Posterior vena cava (tissue), 2 donors: Measurements from ENCODE around the gene ABCA13. TPM values are rescaled to one million over a fixed set of nuclear protein-coding genes. Genes with fewer than 3 reads are reported as not detected.

Source experiments
- DNase-seq: peaks from one replicate; pipeline ENCODE4 v3.0.0-alpha.2; 2020; ENCODE audit warnings: low spot score
- intact Hi-C, 2 donors: fragments of 100-400 bp; cut with DNase I; formaldehyde crosslinking; loops; one replicate each; pipeline versions ENCODE4 v1.14.1 to v1.14.2; 2022 to 2023
- total RNA-seq, 2 donors: library from RNA; stranded (reverse); fragmentation: NEBNext Ultra II Directional; extraction: Animal tissue kit (Norgen Biotek cat#: 25700); gene quantifications; one replicate each; pipeline ENCODE4 v1.2.1, GENCODE V29; 2021
- donor health status: DM: yes; HTN: yes; CAD: no.
- donor health status: DM: yes; HTN: yes; CAD: no.

Gene ABCA13
- total RNA-seq, 2 donors from 2014 or later: 0.10 to 0.19 TPM

- intact Hi-C loops: no loop called here
- no peak for DNase-seq
Measured at GRCh38 chr7:48280100-48280499, 108.8 kb downstream of the ABCA13 start.

DNA sequence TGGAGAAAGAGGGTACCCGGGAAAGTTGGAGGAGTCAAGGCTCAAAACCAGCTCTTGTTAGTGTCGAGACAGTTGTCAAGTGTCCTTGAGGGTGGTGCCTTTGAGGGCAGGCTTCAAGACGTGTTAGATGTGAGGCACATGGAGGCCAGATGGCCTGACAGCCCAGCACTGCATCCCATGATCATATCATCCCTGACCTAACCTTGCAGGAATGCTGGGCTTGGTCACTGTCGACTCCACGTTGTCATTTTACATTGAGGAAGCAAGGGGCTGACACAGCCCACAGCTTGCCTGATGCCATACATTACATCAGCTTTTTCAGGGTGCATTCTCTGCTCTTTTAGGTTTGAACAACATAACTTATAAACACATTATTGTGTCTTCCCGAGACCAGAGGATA is 114.1 kb downstream of the ABCA13 start:
- intact Hi-C loops: no loop called here
- DNase-seq: no peak

GRCh38 chr7:48286836-48287235 is 115.6 kb downstream of the ABCA13 start:
- no peak for DNase-seq
- intact Hi-C loops: no loop called here

GRCh38 chr7:48289656-48290055 is 118.4 kb downstream of the ABCA13 start:
- no peak for DNase-seq
- intact Hi-C loops: no loop called here

- no peak for DNase-seq
- intact Hi-C loops: no loop called here
Measured at GRCh38 chr7:48292949-48293348, 121.7 kb downstream of the ABCA13 start.

DNA sequence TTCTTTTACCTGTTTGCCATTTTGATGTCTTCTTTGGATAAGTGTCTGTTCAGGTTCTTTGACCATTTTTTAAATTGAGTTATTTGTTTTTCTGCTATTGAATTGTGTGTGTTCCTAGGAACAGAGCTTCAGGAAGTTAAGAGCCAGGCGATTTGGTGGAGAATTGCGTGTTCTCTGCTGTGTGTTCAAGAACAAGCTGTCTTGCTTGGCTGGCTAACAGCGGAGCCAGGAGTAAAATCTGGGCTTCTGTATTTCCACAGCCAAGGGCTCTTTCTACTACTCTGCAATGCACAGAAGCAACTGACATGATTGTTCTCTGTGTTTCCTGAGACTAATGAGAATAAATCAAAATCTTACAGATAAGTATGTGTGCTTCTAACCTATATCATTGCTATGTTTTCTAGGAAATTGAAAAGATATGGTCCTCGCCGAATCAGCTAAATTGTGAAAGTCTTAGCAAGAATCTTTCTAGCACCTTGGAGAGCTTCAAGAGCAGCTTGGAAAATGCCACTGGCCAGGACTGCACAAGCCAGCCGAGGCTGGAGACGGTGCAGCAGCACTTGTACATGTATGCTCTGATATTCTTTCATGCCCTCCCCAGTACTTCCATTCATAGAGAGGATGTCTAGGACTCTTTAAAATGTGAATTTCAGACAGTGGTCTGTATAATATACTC is 124.2 kb downstream of the ABCA13 start:
- intact Hi-C loops: no loop called here
- no peak for DNase-seq

- DNase-seq: no peak
- intact Hi-C loops: no loop called here
Measured at GRCh38 chr7:48296966-48297365, 125.7 kb downstream of the ABCA13 start.

GRCh38 chr7:48298779-48299178 is 127.5 kb downstream of the ABCA13 start:
- intact Hi-C loops: no loop called here
- DNase-seq: no peak

GRCh38 chr7:48299580-48300169 is 128.4 kb downstream of the ABCA13 start:
- DNase-seq: no peak
- intact Hi-C loops: no loop called here

GRCh38 chr7:48300301-48300700 is 129.0 kb downstream of the ABCA13 start:
- intact Hi-C loops: no loop called here

DNA sequence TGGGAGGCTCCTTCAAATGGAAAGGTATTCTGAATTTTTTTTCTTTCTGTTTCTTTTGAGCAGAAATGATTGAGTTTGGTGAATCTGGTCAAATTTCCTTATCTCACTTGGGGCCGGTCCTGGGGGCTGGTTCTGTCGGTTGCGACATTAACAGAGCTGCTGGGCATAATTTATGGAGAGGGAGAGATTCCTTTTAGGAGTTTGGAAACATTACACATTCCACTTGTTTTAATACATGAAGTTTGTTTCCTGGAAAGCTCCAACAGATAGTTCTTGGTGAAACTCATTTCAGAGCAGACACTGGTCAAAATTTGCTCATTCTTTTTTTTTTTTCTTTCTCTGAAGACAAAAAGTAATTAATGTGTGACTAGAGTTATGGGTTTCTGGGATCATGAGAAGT is 129.9 kb downstream of the ABCA13 start:
- DNase-seq: no peak
- intact Hi-C loops: no loop called here

More at GRCh38 chr7:48300301-48300700, 129.0 kb downstream of the ABCA13 start:
- no peak for DNase-seq

- intact Hi-C loops: no loop called here
- DNase-seq: no peak
Measured at GRCh38 chr7:48304641-48305040, 133.4 kb downstream of the ABCA13 start.

DNA sequence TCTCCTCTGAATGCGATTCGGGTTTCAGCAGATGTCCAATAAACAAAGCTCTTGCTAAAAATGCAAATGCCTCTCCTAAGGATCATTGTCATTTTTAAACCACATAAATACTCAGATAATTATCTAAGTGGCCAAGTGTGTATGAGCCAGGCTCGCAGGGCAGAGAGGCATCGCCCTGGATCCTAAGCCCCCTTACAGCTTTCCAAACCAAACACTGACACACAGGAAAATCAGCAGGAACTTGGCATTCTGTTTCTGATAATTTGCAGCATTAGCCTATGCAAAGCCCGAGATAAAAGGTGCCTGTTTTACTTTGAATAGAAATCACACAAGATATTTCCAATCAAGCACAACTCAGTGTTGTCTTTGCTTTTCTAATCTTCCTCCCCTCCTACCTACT is 134.4 kb downstream of the ABCA13 start:
- no peak for DNase-seq
- intact Hi-C loops: no loop called here

GRCh38 chr7:48307041-48307714 is 135.9 kb downstream of the ABCA13 start:
- DNase-seq: no peak
- intact Hi-C loops: no loop called here

GRCh38 chr7:48309720-48310119 is 138.5 kb downstream of the ABCA13 start:
- no peak for DNase-seq

GRCh38 chr7:48311464-48312100 is 140.3 kb downstream of the ABCA13 start:
- intact Hi-C loops: no loop called here
- no peak for DNase-seq

More at GRCh38 chr7:48309720-48310119, 138.5 kb downstream of the ABCA13 start:
- intact Hi-C loops: no loop called here

DNA sequence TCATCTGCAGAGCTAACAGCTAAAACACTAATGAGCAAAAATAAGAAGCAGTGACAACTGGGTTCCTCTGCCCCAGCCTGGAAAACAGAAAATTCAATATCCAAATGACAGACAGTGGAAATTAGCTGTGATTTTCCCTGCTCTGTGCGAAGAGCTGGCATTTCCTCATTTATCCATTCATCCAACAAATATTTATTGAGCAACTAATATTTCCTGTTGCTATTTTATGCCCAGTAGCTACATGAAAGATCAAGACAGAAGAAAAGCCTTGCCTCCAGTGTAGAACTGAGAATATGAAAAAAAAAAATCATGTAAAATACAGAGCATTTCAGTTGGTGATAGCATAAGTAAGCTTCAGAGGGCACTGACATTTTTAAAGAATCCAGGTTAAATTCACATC is 140.9 kb downstream of the ABCA13 start:
- no peak for DNase-seq
- intact Hi-C loops: no loop called here

DNA sequence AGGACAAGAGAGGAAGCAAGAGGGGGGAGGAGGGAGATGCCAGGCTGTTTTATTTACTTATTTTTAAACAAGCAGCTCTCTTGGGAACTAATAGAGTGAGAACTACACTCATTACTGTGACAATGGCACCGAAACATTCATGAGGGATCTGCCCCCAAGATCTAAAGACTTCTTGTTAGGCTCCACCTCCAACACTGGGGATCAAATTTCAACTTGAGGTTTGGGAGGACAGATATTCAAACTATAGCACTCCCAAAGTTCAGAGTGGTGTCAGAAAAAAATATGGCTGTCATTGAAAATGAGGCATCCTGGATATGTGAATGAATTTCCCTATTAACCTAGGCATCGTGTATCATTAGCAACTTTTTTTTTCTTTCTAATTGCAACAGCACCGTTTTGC is 145.5 kb downstream of the ABCA13 start:
- no peak for DNase-seq
- intact Hi-C loops: no loop called here

GRCh38 chr7:48317360-48317759 is 146.1 kb downstream of the ABCA13 start:
- intact Hi-C loops: no loop called here
- no peak for DNase-seq

DNA sequence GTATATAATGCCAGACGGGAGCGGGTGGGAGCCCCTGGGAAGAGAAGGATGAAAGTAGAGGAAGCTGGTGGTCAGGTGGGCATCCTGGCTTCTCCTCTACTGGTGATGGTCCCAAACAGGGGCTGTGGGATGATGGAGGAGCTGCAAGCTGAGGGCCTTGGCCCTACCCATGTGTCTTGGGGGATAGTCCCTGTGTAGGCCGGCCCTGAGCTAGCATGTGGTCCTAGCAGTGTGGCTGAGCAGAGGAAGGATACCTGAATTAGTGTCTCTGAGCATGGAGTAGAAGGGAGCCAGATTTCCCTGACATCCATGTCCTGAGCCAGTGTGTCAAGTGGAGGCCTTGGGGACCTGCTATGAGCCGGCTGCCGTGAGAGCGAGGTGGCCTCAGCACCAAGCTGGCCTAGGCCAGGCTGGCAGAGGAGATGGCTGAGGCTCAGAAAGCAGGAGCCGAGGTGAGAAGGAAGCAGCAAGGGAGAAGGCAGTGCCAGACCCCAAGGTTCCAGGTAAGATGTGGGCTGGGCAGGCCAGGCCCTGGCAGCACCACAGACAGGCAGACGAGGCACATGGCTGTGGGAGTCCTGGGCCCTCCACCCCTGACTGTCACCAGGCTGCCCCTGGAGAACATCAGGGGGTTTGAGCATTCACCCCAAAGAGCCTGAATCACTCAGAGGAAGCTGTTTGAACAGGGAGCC is 150.2 kb downstream of the ABCA13 start:
- intact Hi-C loops: no loop called here
- DNase-seq: no peak
